ENCODE data around the gene NETO2.

NETO2 gene

GRCh38 chr16:47029724-47030123 is 114.0 kb downstream of the NETO2 start:
- TF ChIP-seq, protein P1, sequence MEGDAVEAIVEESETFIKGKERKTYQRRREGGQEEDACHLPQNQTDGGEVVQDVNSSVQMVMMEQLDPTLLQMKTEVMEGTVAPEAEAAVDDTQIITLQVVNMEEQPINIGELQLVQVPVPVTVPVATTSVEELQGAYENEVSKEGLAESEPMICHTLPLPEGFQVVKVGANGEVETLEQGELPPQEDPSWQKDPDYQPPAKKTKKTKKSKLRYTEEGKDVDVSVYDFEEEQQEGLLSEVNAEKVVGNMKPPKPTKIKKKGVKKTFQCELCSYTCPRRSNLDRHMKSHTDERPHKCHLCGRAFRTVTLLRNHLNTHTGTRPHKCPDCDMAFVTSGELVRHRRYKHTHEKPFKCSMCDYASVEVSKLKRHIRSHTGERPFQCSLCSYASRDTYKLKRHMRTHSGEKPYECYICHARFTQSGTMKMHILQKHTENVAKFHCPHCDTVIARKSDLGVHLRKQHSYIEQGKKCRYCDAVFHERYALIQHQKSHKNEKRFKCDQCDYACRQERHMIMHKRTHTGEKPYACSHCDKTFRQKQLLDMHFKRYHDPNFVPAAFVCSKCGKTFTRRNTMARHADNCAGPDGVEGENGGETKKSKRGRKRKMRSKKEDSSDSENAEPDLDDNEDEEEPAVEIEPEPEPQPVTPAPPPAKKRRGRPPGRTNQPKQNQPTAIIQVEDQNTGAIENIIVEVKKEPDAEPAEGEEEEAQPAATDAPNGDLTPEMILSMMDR (IDR thresholded peaks at IDR 0.05; ENCODE audit: low read depth, low read length, missing control alignments): no peak
- no peak for DNase-seq (ENCODE audit: low read depth)
- H3K4me3 ChIP-seq (ENCODE audit: low read depth, low read length): no peak overlapping the region
- in situ Hi-C loops (cut with HindIII; ENCODE audit: low sequenced_read_pairs): no loop called here

GRCh38 chr16:47028767-47029377 is 114.9 kb downstream of the NETO2 start:
- H3K4me3 ChIP-seq (ENCODE audit: low read depth, low read length): no peak overlapping the region
- DNase-seq (ENCODE audit: low read depth): no peak
- TF ChIP-seq, protein P1 (IDR thresholded peaks at IDR 0.05; ENCODE audit: low read depth, low read length, missing control alignments): no peak
- in situ Hi-C loops (cut with HindIII; ENCODE audit: low sequenced_read_pairs): no loop called here
